K562 (cell line): Measurements from ENCODE around the gene ULK1. TPM values are rescaled to one million over a fixed set of nuclear protein-coding genes. Genes with fewer than 3 reads are reported as not detected.
A peak's percentile ranks its signal among the peaks of the same experiment; 100 is the strongest.

Source experiments
- DACH1 ChIP-seq: fragments of 450-650 bp; IDR thresholded peaks from 2 replicates; pipeline ENCODE4 v1.6.1; 2018; ENCODE audit not compliant: partially characterized antibody
- DNMT1 ChIP-seq: fragments of 450-650 bp; IDR thresholded peaks from 2 replicates; pipeline ENCODE4 v1.6.1; 2016; ENCODE audit warnings: antibody characterized with exemption, mild to moderate bottlenecking
- ELF4 ChIP-seq: fragments of 450-650 bp; formaldehyde crosslinking; IDR thresholded peaks from 2 replicates; pipeline ENCODE4 v1.4.0; 2022; ENCODE audit warnings: missing genetic modification characterization
- ETV5 ChIP-seq: sonication (generic); formaldehyde crosslinking; IDR thresholded peaks from 2 replicates; pipeline ENCODE4 v1.4.0; 2020; ENCODE audit warnings: low read depth, mild to moderate bottlenecking, missing genetic modification reagents
- HDAC6 ChIP-seq: IDR thresholded peaks from 2 replicates; pipeline ENCODE4 v1.6.1; 2012; ENCODE audit warnings: low read depth, mild to moderate bottlenecking, control low read depth, inconsistent platforms, low read length, moderate library complexity
- KDM5B ChIP-seq: fragments of 200-600 bp; sonication (generic); IDR thresholded peaks from 2 replicates; pipeline ENCODE4 v1.6.1; 2012; ENCODE audit warnings: low read depth, mild to moderate bottlenecking, moderate library complexity, low read length, control low read depth, inconsistent platforms; ENCODE audit not compliant: insufficient replicate concordance
- MBD2 ChIP-seq: sonication (generic); IDR thresholded peaks from 2 replicates; pipeline ENCODE4 v1.6.1; 2016; ENCODE audit warnings: low read depth, borderline replicate concordance
- MCM5 ChIP-seq: fragments of 450-650 bp; IDR thresholded peaks from 2 replicates; pipeline ENCODE4 v1.6.1; 2016; ENCODE audit warnings: low read depth
- NFIC ChIP-seq: fragments of 450-650 bp; IDR thresholded peaks from 2 replicates; pipeline ENCODE4 v1.6.1; 2017; ENCODE audit warnings: mild to moderate bottlenecking, inconsistent platforms
- POLR2AphosphoS2 ChIP-seq: IDR thresholded peaks from 2 replicates; pipeline ENCODE4 v1.6.1; 2012; ENCODE audit warnings: low read length, improper control_type of control experiment
- POLR2G ChIP-seq: fragments of 200-400 bp; formaldehyde crosslinking; IDR thresholded peaks from 2 replicates; pipeline ENCODE4 v1.6.1; 2017; ENCODE audit warnings: low read depth, mild to moderate bottlenecking, antibody characterized with exemption, low read length, moderate library complexity
- PURB ChIP-seq: sonication (generic); formaldehyde crosslinking; IDR thresholded peaks from 2 replicates; pipeline ENCODE4 v1.9.0; 2021; ENCODE audit warnings: low read depth, mild to moderate bottlenecking, missing genetic modification reagents
- SAFB2 ChIP-seq: fragments of 200-400 bp; formaldehyde crosslinking; IDR thresholded peaks from 2 replicates; pipeline ENCODE4 v1.6.1; 2018; ENCODE audit warnings: borderline replicate concordance, low read length, low read depth, moderate library complexity; ENCODE audit not compliant: severe bottlenecking
- SAP30 ChIP-seq: fragments of 200-600 bp; sonication (generic); IDR thresholded peaks from 2 replicates; pipeline ENCODE4 v1.6.1; 2012; ENCODE audit warnings: borderline replicate concordance, low read depth, mild to moderate bottlenecking, moderate library complexity, low read length, control low read depth, inconsistent platforms; ENCODE audit not compliant: insufficient read depth, poor library complexity, severe bottlenecking
- SNIP1 ChIP-seq: fragments of 450-650 bp; IDR thresholded peaks from 2 replicates; pipeline ENCODE4 v1.7.1; 2017; ENCODE audit warnings: low read depth, mild to moderate bottlenecking
- STAT5B ChIP-seq: fragments of 250-450 bp; sonication (Bioruptor Pico); IDR thresholded peaks from 2 replicates; pipeline ENCODE4 v1.8.0; 2021; ENCODE audit warnings: mild to moderate bottlenecking, inconsistent platforms
- TCF3 ChIP-seq: sonication (generic); formaldehyde crosslinking; IDR thresholded peaks from 2 replicates; pipeline ENCODE4 v1.4.0; 2020; ENCODE audit warnings: mild to moderate bottlenecking, missing genetic modification reagents
- TEAD2 ChIP-seq: fragments of 450-650 bp; IDR thresholded peaks from 2 replicates; pipeline ENCODE4 v1.6.1; 2016; ENCODE audit warnings: missing genetic modification characterization, control low read depth, missing compliant biosample characterization
- XRCC4 ChIP-seq: IDR thresholded peaks from one replicate; pipeline ENCODE4 v1.6.1; 2011; ENCODE audit not compliant: insufficient read depth, insufficient read length; ENCODE audit errors: extremely low read depth
- ZNF124 ChIP-seq: sonication (generic); formaldehyde crosslinking; IDR thresholded peaks from 2 replicates; pipeline ENCODE4 v1.8.1; 2022; ENCODE audit warnings: missing genetic modification reagents
- ZNF3 ChIP-seq: fragments of 250-450 bp; sonication (Bioruptor Pico); IDR thresholded peaks from 2 replicates; pipeline ENCODE4 v1.5.0; 2021; ENCODE audit warnings: mild to moderate bottlenecking, moderate library complexity
- ZNF41 ChIP-seq: fragments of 250-450 bp; sonication (Bioruptor Pico); conservative IDR thresholded peaks from 2 replicates; pipeline ENCODE4 v1.4.0; 2020; ENCODE audit warnings: mild to moderate bottlenecking
- ZNF764 ChIP-seq: fragments of 250-450 bp; sonication (Bioruptor Pico); IDR thresholded peaks from 2 replicates; pipeline ENCODE4 v1.4.0; 2020; ENCODE audit warnings: low read depth, mild to moderate bottlenecking, moderate library complexity
- polyA plus RNA-seq, 8 experiments: library from polyadenylated mRNA; depleted of rRNA in 4 of 8; stranded (reverse) in 5 of 8; unstranded in 3 of 8; fragments of >200 nt; fragmentation: Nextera tagmentation in 2 of 8; fragmentation: Illumina TruSeq in 1 of 8; extraction: Ambion mirVana in 2 of 8; extraction: Trizol in 1 of 8; gene quantifications; 2 replicates each; pipeline versions ENCODE4 v1.2.1 to v1.2.3, GENCODE V29; 2011 to 2014; ENCODE audit warnings: inconsistent platforms in 1 of 8, missing spikeins in 1 of 8
- total RNA-seq, 7 experiments: library from RNA; depleted of rRNA in 6 of 7; stranded (reverse); fragments of >200 nt in 6 of 7; fragmentation: Illumina TruSeq in 2 of 7; extraction: Trizol in 2 of 7; gene quantifications; 2 replicates each; pipeline versions ENCODE4 v1.2.1 to v1.2.3, GENCODE V29; 2011 to 2021; ENCODE audit warnings: low replicate concordance in 1 of 7
- TF ChIP-seq, protein P1 (sequence below): fragments of 250-450 bp; sonication (Bioruptor Pico); IDR thresholded peaks from 2 replicates; pipeline ENCODE4 v1.5.1; 2021; ENCODE audit warnings: mild to moderate bottlenecking
- TF ChIP-seq, protein P2 (sequence below), 3 experiments: fragments of 200-800 bp in 1 of 3; sonication (Bioruptor generic) in 1 of 3; sonication (generic) in 1 of 3; formaldehyde crosslinking in 1 of 3; IDR thresholded peaks; 2 replicates each; pipeline versions ENCODE4 v1.6.1 to v1.8.0; 2016 to 2022; ENCODE audit warnings: mild to moderate bottlenecking in 2 of 3, missing compliant biosample characterization in 2 of 3, missing genetic modification characterization in 2 of 3, missing genetic modification reagents in 1 of 3
- TF ChIP-seq, protein P3 (sequence below): fragments of 450-650 bp; conservative IDR thresholded peaks from 2 replicates; pipeline ENCODE4 v1.6.1; 2016; ENCODE audit warnings: missing genetic modification characterization, low read depth, mild to moderate bottlenecking, control low read depth, missing compliant biosample characterization

Gene ULK1
- total and polyA plus RNA-seq, 9 of the 15 experiments (the other 6 are each of a cell fraction or from before 2014, with no cell fraction given): 0.15 to 29.4 (median 2.5) TPM

DNA sequence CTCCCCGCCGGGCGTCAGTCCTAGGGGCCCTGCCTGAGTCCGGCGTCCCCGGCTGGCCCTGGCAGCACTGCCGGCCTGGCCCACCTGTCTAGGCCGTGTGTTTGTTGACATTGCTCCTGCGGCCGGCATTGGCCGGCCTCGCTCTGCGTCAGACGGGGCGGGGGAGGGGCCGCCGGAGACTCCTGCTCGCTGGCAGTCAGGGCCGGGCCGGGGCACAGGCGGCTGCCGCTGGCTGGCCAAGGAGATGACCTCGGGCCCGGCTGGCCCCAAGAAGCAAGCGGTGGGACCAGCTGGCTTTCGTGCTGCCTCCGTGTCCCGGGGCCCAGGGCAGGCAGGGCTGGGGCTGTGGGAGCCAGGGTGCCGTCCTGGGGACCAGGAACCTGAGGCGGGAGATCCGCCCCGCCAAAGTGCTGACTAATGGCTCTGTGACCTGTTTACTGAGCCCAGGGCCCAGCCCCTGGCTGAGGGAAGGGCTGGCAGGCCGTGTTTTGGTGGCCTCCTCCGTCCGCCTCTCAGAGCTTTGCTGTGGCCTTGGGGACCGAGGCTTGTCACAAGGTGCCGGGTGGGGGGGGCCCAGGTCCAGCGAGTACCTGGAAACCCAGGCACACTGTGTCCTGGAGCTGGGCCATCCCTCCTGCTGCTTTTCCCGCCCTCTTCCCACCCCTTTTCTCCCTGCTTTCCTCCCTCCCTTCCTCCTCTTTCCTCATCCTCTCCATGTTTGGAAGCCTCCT, 1.8 kb downstream of the ULK1 start (continued):
- TF ChIP-seq POLR2G: peak; percentile 92
- no peak for TF ChIP-seq SAFB2
- TF ChIP-seq MCM5: no peak
- TF ChIP-seq, protein P1, sequence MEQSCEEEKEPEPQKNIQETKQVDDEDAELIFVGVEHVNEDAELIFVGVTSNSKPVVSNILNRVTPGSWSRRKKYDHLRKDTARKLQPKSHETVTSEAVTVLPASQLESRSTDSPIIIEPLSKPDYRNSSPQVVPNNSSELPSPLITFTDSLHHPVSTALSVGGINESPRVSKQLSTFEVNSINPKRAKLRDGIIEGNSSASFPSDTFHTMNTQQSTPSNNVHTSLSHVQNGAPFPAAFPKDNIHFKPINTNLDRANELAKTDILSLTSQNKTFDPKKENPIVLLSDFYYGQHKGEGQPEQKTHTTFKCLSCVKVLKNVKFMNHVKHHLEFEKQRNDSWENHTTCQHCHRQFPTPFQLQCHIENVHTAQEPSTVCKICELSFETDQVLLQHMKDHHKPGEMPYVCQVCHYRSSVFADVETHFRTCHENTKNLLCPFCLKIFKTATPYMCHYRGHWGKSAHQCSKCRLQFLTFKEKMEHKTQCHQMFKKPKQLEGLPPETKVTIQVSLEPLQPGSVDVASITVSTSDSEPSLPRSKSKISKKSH (CRISPR knock-in tag): no peak
- peak; percentile 49 for TF ChIP-seq NFIC
- TF ChIP-seq, protein P2, sequence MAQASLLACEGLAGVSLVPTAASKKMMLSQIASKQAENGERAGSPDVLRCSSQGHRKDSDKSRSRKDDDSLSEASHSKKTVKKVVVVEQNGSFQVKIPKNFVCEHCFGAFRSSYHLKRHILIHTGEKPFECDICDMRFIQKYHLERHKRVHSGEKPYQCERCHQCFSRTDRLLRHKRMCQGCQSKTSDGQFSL (CRISPR knock-in tag; IDR thresholded peaks at IDR 0.05): peak; percentile 83
- TF ChIP-seq, protein P2 (tag; IDR thresholded peaks at IDR 0.05): no peak
- TF ChIP-seq XRCC4: no peak
- TF ChIP-seq MBD2: no peak
- TF ChIP-seq, protein P3, sequence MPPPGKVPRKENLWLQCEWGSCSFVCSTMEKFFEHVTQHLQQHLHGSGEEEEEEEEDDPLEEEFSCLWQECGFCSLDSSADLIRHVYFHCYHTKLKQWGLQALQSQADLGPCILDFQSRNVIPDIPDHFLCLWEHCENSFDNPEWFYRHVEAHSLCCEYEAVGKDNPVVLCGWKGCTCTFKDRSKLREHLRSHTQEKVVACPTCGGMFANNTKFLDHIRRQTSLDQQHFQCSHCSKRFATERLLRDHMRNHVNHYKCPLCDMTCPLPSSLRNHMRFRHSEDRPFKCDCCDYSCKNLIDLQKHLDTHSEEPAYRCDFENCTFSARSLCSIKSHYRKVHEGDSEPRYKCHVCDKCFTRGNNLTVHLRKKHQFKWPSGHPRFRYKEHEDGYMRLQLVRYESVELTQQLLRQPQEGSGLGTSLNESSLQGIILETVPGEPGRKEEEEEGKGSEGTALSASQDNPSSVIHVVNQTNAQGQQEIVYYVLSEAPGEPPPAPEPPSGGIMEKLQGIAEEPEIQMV (tag): no peak
- TF ChIP-seq ELF4 (CRISPR knock-in tag): no peak
- TF ChIP-seq SAP30: peak; percentile 72
- no peak for TF ChIP-seq ZNF41 (CRISPR knock-in tag)
- no peak for TF ChIP-seq ZNF124 (CRISPR knock-in tag)
- no peak for TF ChIP-seq HDAC6
- TF ChIP-seq STAT5B (CRISPR knock-in tag): no peak
- no peak for TF ChIP-seq TEAD2
- TF ChIP-seq DNMT1: no peak
- no peak for TF ChIP-seq SNIP1
- TF ChIP-seq PURB (CRISPR knock-in tag): no peak
- no peak for TF ChIP-seq POLR2AphosphoS2
- TF ChIP-seq KDM5B: peak; percentile 34
- no peak for TF ChIP-seq TCF3
- TF ChIP-seq ETV5 (CRISPR knock-in tag): no peak; the same call in 1 of the 2 replicates
- no peak for TF ChIP-seq ZNF3 (CRISPR knock-in tag)
- TF ChIP-seq ZNF764: no peak
- no peak for TF ChIP-seq DACH1
